NCI-H1092 (cell line): ENCODE measurements around the gene MOB3A.
"Not testable (repeated sequence)": the region's sequence is repeated elsewhere in the genome, so short reads cannot be mapped to it uniquely, and the experiment has no call there.

Experiments used
- DNase-seq: peaks from one replicate; lab custom pipeline; 2025; lab: John Stamatoyannopoulos, UW

The MOB3A gene

DNA sequence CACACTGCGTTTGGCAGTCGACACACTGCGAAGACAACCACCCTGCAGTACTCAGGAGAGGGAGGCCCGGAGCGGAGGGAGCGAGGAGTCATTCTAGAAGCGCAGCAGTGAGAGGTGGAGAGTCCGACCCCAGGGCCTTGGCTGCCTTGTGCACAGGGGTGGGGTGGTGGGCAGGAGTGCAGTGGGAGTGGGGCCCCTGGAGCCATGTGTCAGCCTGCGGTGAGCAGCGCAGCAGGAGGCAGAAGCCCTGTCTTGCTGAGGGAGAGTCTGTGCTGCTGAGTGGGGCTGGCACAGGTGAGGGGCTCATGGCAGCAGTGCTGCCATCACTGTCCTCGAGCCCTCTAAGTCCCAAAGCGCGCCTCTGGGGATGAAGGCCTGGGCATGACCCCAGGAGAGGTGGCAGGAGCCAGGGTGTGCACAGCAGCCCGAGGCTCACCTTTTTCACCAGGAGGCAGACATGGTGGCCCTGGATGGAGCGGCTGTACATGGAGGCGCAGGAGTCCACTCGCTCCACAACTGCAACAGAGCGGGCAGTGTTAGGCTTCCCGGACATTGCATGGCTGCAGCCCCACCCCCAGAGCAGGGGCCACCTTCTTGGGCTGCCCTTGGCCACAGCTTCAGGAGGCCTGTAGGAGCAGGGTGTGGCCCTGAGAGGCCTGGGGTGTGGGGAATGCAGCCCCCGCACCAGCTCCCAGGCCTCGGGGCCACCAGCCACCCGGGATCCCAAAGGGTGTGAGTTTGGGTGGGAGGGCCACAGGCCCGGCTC is 12.3 kb upstream of the MOB3A start:
- no peak for DNase-seq

- no peak for DNase-seq
Observed at GRCh38 chr19:2103045-2103707, 7.0 kb upstream of the MOB3A start.

GRCh38 chr19:2101417-2102335 is 5.5 kb upstream of the MOB3A start:
- DNase-seq = no peak

DNA sequence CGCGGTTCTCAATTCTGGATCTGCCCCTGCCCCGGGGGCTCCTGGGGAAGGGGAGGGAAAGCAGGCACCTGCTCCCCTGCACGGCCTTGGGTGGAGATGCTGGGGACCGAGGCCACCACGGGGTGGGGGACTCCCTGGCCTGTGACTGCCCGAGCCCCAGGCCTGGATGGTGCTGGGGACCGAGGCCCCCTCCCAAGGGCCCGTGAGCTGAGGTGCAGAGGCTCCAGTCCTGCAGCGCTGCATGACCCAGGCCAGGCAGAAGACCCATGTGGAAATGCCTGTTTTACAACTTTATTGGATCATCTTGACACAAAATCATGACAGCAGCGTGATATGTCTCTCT is 4.6 kb upstream of the MOB3A start:
- DNase-seq = no peak

DNA sequence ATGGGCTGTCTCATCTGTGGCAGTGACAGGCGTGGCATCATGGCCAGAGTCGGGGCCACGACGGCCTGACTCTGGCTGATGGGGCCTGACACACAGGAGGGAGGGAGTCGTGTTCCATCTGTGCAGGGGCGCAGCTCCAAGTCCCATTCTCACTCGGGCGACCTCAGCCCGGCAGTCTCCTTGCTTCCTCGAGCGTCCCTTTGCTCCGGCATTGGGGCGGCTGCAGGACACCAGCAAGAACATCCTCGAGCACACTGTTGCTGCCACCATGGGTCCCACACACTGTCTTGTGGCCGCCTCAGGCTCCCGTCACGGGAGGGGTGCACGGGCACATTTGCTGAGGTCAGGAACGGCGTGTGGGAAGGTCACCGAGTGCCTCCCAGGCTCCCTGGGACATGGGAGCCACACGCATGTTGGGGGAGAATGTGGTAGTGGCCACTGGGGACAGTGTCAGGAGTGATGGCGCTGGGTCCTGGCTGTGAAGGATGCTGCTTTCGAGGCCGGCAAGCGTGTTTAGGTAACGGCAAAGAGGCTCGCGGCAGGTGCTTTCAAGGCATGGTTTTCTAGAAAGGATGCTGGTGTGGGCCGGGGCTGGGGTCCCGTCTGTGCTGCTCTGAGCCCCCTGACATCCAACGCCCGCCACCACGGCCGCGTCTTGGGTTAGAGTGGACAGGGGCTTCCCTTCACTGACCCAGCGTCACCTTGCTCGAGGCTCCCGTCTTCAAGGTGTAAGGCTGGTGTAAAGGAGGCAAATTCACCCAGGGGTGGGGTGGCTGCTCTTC is 4.0 kb upstream of the MOB3A start:
- DNase-seq = no peak

- DNase-seq = no peak
Observed at GRCh38 chr19:2099054-2099501, 3.0 kb upstream of the MOB3A start.

GRCh38 chr19:2097886-2098327 is 1.8 kb upstream of the MOB3A start:
- DNase-seq = no peak

DNA sequence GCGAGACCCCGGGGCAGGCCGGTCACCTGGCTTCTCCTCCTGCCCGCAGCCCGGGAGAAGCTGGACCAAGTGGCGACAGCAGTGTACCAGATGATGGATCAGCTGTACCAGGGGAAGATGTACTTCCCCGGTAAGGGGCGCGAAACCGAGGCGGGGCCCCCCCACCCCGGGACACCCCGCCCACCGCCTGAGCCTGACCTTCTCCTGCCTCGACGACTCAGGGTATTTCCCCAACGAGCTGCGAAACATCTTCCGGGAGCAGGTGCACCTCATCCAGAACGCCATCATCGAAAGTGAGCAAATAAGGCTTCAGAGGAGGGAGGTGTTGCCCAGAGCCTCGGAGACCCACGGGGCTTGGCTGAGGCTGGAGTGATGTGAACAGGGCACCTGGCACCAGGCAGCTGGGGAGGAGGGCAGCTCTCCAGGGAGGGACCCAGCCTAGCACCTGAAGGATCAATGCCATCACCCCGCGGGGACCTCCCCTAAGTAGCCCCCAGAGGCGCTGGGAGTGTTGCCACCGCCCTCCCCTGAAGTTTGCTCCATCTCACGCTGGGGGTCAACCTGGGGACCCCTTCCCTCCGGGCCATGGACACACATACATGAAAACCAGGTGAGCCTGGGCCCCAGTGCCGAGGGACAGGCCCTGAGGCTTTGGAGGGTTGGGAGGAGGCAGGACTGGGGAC is 1.2 kb upstream of the MOB3A start:
- peak; percentile 8 for DNase-seq

GRCh38 chr19:2096480-2097202 is 515 bp upstream of the MOB3A start, which contains the start of gene IZUMO4:
TSS of gene IZUMO4 (plus strand) at chr19:2096915. CDS start at chr19:2096946, 31 bp downstream.
- peak; percentile 93 for DNase-seq

- not testable (repeated sequence) for DNase-seq
Observed at GRCh38 chr19:2091926-2092525, 4.1 kb downstream of the MOB3A start.

DNA sequence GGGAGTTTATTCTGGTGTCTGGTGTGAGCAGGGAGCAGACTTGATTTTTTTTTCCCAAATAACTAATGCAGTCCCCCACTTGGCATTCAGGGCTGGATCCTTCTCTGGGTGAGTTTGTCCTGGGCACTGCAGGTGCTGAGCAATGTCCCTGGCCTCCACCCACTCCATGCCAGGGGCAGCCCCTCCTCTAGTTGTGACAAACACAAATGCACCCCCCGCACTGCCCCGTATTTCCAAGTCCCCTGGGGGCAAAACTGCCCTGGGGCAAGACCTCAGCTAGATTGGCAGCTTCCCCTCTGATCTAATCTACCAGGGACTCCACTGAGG is 6.4 kb downstream of the MOB3A start:
- DNase-seq = no peak

GRCh38 chr19:2089001-2089711 is 7.0 kb downstream of the MOB3A start:
- DNase-seq = no peak

GRCh38 chr19:2087621-2088100 is 8.5 kb downstream of the MOB3A start:
- no peak for DNase-seq

GRCh38 chr19:2086695-2087620 is 9.2 kb downstream of the MOB3A start:
- not testable (repeated sequence) for DNase-seq

- DNase-seq = no peak
Observed at GRCh38 chr19:2084993-2085720, 11.0 kb downstream of the MOB3A start.

DNA sequence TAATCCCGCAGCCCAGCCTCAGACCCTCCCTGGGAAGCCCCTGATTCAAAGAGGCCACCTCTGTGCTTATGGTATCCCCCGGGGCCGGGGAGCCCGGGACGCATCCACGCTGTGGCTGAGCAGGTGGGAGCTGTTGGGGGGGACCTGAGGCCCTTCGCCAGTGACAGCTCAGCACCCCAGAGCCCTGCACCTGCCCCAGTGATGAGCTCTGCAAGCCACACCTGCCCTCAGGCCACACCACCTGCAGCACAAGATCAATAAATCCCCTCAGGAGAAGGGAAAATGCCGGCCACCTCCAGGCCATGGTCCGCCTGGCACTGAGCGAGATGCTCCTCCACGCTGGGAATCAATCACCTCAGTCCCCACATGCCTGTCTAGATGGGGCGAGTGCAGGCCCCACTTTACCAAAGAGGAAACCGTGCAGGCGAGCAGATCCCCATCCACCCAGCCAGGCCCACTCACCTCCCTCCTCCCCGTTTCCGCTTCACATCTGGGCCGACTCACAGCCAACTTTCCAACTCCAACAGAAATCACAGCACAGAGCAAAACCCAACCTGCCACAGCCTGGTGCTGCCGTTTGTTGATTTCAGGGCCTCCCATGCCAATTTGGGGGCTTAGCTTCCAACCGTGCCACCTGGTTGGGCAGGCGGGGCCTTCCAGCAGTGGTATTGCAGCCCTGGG is 12.8 kb downstream of the MOB3A start:
- DNase-seq = no peak
